ENCODE measurements around the gene CPXM2. TPM values are rescaled to one million over a fixed set of nuclear protein-coding genes. Genes with fewer than 3 reads are reported as not detected.

Gene CPXM2
- polyA plus RNA-seq, 3 donors, result not detected

DNA sequence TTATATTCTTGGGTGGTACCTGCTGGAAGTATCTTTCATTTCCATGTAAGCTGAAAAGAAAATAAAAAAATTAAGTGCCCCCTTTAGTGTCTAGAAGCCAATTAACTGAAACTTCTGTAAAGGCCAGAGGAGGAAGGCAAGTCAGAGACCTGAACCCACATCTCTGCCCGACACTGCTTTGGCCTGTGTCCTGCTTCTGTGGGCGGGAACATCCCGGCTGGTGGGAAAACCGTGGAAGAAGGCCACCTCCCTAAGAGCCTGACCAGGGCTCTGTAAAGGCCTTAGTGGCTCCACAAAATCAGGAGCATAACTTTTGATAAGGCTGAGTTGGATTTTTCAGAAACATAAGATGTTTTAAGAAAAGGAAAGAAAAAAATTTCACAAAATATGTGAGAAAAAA lies 9.4 kb downstream of the CPXM2 start:
- H3K27me3 Mint-ChIP-seq (ENCODE audit: low read depth in 3 of 3), result peaks cover 0 to 8% (median 0%) of the 10 kb centered on the region in 3 donors
- no peak overlapping the region for H3K27ac Mint-ChIP-seq
- 81% methylated on average over 3 of the region's 4 CpGs for WGBS (ENCODE audit: insufficient coverage)
- no peaks in the 10 kb centered on the region for H3K4me1 Mint-ChIP-seq
- H3K36me3 Mint-ChIP-seq, result no peaks in the 10 kb centered on the region
- H3K9me3 ChIP-seq (replicated peaks in 1 of 2; ENCODE audit: control insufficient read depth in 1 of 2, insufficient read depth in 1 of 2, low read length in 2 of 2), result peaks cover 0 to 4% of the 10 kb centered on the region in 2 donors
- no peaks in the 10 kb centered on the region for H4K20me1 ChIP-seq (ENCODE audit: insufficient read depth, low read length)
- no peak overlapping the region for H2AFZ ChIP-seq (ENCODE audit: insufficient read depth, low read depth, low read length, poor library complexity, severe bottlenecking)
- no peak for DNase-seq
- H3K4me3 Mint-ChIP-seq, result no peak overlapping the region
- TF ChIP-seq, protein P1, sequence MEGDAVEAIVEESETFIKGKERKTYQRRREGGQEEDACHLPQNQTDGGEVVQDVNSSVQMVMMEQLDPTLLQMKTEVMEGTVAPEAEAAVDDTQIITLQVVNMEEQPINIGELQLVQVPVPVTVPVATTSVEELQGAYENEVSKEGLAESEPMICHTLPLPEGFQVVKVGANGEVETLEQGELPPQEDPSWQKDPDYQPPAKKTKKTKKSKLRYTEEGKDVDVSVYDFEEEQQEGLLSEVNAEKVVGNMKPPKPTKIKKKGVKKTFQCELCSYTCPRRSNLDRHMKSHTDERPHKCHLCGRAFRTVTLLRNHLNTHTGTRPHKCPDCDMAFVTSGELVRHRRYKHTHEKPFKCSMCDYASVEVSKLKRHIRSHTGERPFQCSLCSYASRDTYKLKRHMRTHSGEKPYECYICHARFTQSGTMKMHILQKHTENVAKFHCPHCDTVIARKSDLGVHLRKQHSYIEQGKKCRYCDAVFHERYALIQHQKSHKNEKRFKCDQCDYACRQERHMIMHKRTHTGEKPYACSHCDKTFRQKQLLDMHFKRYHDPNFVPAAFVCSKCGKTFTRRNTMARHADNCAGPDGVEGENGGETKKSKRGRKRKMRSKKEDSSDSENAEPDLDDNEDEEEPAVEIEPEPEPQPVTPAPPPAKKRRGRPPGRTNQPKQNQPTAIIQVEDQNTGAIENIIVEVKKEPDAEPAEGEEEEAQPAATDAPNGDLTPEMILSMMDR (IDR thresholded peaks at IDR 0.05), result no peak
- intact Hi-C loops (cut with micrococcal nuclease), result no loop called here
- H3K4me2 ChIP-seq (replicated peaks; ENCODE audit: extremely low read depth, low read length, poor library complexity, severe bottlenecking), result no peak overlapping the region
- no peaks in the 10 kb centered on the region for H3K27me3 ChIP-seq (ENCODE audit: control insufficient read depth in 2 of 2, insufficient read depth in 2 of 2, low read length in 2 of 2)
- H3K36me3 ChIP-seq (replicated peaks in 1 of 2; ENCODE audit: control insufficient read depth in 1 of 2, insufficient read depth in 2 of 2, low read length in 2 of 2), result no peaks in the 10 kb centered on the region
- no peaks in the 10 kb centered on the region for H3K4me1 ChIP-seq (ENCODE audit: control insufficient read depth in 1 of 2, insufficient read depth in 2 of 2, low read length in 2 of 2)
- H3K9ac ChIP-seq (ENCODE audit: insufficient read depth, low read length, poor library complexity, severe bottlenecking), result no peak overlapping the region
- peaks cover 0 to 2% (median 0%) of the 10 kb centered on the region in 7 donors for H3K9me3 Mint-ChIP-seq
- no peaks in the 10 kb centered on the region for H3K79me2 ChIP-seq (ENCODE audit: insufficient read depth, low read length)
- H3K27ac ChIP-seq (ENCODE audit: low read depth in 1 of 2, low read length in 2 of 2), result no peak overlapping the region
- no peak overlapping the region for H3K4me3 ChIP-seq (replicated peaks in 1 of 3; ENCODE audit: low read depth in 2 of 3, low read length in 3 of 3)

DNA sequence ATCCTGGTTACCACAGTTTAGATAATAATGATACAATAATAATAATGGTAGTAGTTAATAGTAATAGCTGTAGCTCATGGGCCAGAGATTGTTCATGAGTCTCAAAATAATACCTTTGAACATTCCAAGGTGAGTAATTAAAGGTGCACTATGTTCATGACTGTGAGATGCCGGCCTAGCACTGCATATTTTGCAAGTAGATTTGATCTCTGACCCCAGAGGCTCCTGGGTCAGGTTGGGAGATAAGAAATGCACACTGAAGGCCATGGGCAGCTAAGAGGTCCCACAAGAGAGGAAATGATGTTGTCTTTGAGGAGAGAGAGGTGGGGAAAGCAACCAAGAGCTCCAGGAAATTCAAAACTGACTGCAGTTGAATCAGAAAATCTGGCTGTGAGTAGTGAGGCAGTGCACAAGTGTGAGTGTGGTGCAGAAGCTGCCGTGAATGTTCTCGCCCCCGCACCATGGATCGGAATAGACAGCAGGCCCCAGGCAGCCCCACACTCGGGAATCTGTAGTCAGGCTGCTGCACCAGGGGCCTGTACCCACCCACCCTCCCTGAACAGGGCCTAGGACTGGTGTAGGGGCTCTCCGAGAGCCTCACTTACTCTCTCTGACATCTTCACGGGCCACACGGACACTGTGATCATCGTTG lies 11.9 kb downstream of the CPXM2 start:
- no peak overlapping the region for H3K4me2 ChIP-seq (replicated peaks; ENCODE audit: extremely low read depth, low read length, poor library complexity, severe bottlenecking)
- peaks cover 0 to 4% of the 10 kb centered on the region in 2 donors for H3K9me3 ChIP-seq (replicated peaks in 1 of 2; ENCODE audit: control insufficient read depth in 1 of 2, insufficient read depth in 1 of 2, low read length in 2 of 2)
- no peak for DNase-seq
- H3K27me3 ChIP-seq (ENCODE audit: control insufficient read depth in 2 of 2, insufficient read depth in 2 of 2, low read length in 2 of 2), result no peaks in the 10 kb centered on the region
- Mint-ChIP-seq H3K9me3 (peaks cover 0 to 5% (median 0%) of the 10 kb centered on the region in 7 donors), H3K36me3 (no peaks in the 10 kb centered on the region), H3K4me3 (no peak overlapping the region), H3K27ac (peak overlapping the region in 1 of 7 donors; percentile 15), H3K27me3 (ENCODE audit: low read depth in 3 of 3) (peaks cover 0 to 9% (median 0%) of the 10 kb centered on the region in 3 donors), H3K4me1 (no peaks in the 10 kb centered on the region)
- no peaks in the 10 kb centered on the region for H3K4me1 ChIP-seq (ENCODE audit: control insufficient read depth in 1 of 2, insufficient read depth in 2 of 2, low read length in 2 of 2)
- H3K27ac ChIP-seq (ENCODE audit: low read depth in 1 of 2, low read length in 2 of 2), result no peak overlapping the region
- H4K20me1 ChIP-seq (ENCODE audit: insufficient read depth, low read length), result no peaks in the 10 kb centered on the region
- no peaks in the 10 kb centered on the region for H3K79me2 ChIP-seq (ENCODE audit: insufficient read depth, low read length)
- H3K9ac ChIP-seq (ENCODE audit: insufficient read depth, low read length, poor library complexity, severe bottlenecking), result no peak overlapping the region
- intact Hi-C loops (cut with micrococcal nuclease), result no loop called here
- 100% methylated on average over 1 of the region's 10 CpGs for WGBS (ENCODE audit: insufficient coverage)
- H2AFZ ChIP-seq (ENCODE audit: insufficient read depth, low read depth, low read length, poor library complexity, severe bottlenecking), result no peak overlapping the region
- H3K36me3 ChIP-seq (replicated peaks in 1 of 2; ENCODE audit: control insufficient read depth in 1 of 2, insufficient read depth in 2 of 2, low read length in 2 of 2), result no peaks in the 10 kb centered on the region
- no peak overlapping the region for H3K4me3 ChIP-seq (replicated peaks in 1 of 3; ENCODE audit: low read depth in 2 of 3, low read length in 3 of 3)
- TF ChIP-seq, protein P1 (IDR thresholded peaks at IDR 0.05), result no peak
